NCI-H82 (cell line): Measurements from ENCODE around the gene IL4R.

Experiments used
- DNase-seq: peaks from one replicate; lab custom pipeline; 2025; lab: John Stamatoyannopoulos, UW

Gene IL4R

GRCh38 chr16:27315333-27316037, 1.7 kb downstream of the IL4R start:
- no peak for DNase-seq

DNA sequence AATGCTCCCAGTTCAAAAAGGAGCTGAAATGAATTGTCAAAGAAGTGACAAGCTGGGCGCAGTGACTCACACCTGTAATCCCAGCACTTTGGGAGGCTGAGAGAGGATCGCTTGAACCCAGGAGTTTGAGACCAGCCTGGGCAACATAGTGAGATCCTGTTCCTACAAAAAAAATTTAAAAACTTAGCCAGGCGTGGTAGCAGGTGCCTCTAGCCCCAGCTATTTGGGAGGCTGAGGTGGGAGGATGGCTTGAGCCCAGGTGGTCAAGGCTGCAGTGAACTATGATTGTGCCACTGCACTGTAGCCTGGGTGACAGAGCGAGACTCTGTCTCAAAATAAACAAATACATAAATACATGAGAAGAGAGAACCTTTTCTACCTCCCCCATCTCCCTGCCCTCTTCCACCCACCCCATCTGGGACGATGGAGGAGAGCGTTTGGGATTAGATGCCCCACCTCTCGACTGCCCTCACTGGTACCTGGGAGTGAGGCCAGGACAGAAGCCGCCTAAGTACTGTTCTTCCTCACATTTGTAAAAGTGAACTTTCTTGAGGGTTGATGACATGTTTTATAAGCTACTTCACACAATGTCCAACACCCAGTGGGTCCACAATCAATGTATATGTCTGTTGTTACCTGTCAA, 2.4 kb downstream of the IL4R start:
- DNase-seq = no peak

- no peak for DNase-seq
These were observed 3.5 kb downstream of the IL4R start for GRCh38 chr16:27317320-27317719.

DNA sequence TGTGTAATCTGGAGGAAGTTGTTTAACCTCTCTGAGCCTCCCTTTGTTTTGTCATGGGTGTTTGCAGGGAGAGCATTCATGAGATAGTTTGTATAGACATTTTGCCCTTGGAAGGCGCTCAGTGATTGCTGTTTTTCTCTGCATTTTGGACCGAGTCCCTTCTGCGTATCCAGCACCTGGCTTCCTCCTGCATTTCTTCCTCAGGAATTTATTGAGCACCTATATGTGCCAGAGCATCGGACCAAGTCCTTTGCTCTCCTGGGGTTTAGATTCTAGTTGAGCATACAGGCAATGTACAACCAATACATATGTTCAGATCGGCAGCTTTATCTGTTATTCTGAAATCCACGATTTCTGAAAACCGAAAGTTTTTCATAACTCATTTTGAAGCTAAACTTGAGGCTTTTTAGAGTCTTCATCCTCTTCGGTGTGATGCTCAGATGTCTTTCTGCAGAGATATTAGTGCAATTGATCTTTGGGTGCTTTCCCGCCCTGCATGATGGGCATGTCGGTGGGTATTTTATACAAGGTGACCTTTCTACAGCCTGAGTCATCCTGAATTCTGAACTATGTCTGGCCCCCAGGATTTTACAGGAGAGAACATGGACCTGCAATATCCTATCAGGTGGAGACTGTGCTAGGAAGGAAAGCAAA, 4.1 kb downstream of the IL4R start:
- DNase-seq = no peak

DNA sequence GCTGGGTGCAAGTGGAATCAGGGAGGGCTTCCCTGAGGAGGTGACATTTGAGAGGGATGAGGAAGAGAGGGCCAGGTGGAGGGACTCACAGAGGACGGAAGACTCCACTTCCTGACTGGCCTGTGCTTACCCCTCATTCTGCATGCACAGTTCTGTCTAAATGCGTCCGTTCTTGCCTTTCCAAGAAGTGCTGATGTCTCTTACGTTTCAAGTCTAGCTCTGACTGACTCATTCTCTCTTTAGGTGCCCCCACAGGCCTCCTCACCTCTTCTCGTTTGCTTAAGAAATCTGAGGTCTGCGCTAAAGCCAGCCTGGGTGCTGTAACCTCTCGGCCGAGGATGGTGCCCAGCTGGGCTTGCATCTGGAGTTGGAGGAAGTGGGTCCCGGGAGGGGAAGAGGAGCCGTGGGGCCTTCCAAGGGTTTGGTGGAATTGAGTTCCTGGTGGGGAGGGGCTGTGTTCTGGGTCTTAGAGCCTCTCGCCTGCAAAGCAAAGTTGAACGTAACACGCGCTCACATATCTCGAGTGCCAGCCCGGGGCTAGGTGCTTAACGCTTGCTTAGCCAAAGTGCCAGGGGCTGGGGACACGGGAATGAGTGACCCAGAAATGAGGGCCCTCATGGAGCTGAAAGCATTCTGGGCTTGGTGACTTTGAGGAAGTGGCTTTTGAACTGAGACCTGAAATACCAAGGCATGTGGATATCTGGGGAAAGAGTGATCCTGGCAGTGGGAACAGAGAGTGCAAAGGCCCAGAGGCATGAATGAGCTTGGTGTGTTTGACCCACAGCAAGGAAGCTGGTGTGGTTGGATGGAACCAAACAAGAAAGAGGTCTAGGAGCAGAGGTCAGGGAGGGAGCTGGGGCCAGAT, 4.8 kb downstream of the IL4R start:
- DNase-seq = no peak

- no peak for DNase-seq
These were observed 5.6 kb downstream of the IL4R start for GRCh38 chr16:27319257-27319965.

- DNase-seq = no peak
These were observed 6.7 kb downstream of the IL4R start for GRCh38 chr16:27320261-27321012.

DNA sequence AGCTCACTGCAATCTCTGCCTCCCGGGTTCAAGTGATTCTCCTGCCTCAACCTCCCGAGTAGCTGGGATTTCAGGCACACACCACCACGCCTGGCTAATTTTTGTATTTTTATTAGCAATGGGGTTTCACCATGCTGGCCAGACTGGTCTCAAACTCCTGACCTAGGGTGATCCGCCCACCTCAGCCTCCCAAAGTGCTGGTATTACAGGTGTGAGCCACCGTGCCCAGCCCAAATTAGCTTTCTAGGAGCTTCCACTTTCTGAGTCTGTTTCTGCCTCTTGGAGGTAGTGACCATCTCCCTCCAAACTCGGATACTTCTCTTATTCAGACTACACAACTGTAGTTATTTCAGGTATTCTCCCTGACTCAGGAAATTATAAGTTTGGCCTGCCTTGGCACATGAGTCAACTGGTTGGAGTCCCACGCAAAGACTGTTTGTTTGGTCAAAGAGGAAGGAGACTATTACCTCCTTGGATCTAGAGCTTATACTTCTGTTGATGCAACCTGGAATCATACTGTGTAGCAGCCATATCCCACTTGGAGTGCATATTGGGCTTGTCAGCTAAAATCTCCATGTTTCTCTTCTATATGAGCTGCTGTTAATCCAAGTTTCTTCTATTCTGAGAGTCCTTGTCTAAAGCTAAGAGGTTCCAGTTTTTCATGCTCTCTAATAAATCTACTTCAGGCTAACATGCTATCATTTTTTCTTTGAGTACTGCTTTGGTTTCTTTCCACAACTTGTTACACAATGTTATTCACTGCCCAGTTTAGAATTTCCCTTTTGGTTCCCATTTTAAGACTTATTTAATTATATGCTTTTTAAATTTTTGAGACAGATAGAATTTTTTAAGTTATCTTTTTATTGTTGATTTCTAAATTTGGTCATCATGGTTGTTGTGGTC, 7.5 kb downstream of the IL4R start:
- DNase-seq = no peak

DNA sequence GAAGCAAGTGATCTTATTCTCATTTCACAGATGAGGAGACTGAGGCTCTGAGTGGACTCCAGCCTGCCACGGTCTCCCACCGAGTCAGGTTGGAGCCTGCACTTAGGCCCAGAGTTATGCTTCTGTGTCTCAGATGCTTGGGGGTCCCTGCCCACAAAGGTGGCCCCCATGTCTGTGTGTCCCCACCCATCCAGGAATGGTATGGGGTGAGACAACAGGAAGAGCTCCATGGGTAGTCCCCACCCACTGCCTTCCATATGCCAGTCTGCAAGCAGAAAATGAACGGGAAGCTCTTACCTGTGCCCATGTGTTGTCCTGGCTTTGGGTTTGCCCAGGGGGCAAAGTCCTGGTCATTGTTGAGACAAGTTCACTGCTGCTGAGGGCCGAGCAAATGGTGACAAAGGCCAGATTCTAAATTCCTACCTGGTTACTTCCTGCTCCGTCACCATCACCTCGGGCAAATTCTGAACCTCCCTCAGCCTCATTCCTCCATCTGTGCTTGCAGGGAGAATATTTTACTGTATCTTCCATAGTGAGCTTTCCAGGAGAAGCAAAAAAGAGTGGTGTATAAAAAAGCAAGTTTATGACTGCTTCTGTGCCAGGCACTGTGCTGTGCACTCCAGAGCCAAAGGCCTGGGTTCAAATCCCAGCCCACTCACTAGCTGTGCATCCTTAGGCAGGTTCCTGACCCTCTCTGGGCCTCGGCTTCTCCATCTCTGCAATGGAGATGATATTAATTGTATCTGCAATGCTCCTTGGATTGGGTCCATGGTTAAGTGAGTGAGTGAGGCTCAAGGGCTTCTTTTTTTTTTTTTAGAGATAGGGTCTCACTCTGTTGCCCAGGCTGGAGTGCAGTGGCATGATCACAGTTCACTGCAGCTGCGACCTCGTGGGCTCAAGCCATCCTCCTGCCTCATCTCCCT, 9.3 kb downstream of the IL4R start:
- no peak for DNase-seq

DNA sequence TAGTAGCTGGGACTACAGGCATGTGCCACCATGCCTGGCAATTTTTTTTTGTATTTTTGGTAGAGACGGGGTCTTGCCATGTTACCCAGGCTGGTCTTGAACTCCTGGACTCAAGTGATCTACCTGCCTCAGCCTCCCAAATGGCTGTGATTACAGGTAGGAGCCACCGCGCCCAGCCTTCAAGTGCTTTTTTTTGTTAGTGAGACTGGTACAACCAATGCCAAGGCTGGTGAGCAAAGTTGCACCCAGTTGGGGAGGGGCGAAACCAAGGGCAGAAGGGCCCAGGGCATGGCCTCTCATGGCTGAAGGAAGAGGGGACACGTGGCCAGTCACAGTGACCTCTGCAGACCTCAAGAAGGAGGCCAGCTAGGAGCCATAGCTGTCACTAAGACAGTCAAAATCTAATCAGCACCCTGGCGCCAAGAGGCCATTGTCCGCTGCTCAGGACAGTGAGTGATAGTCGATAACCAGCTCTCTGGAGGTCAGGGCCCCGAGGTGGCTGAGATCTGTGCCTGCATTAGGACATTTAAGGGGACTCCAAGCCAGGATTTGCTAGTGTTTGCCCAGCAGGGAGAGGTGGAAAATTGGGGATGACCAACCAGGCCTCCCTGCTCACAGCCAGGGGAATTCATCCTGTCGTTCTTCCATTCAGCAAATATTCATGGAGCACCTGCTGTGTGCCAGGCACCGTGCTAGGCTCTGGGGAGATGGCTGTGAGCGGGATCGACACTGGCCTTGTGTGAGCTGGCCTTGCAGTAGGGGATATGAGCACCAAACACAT, 10.2 kb downstream of the IL4R start:
- DNase-seq = no peak

- peak; percentile 78 for DNase-seq
These were observed 11.1 kb downstream of the IL4R start for GRCh38 chr16:27324851-27325301.

- no peak for DNase-seq
These were observed 12.0 kb downstream of the IL4R start for GRCh38 chr16:27325736-27326135.

- no peak for DNase-seq
These were observed 12.5 kb downstream of the IL4R start for GRCh38 chr16:27326251-27326650.

- DNase-seq = peak; percentile 80
These were observed 13.2 kb downstream of the IL4R start for GRCh38 chr16:27326738-27327585.

GRCh38 chr16:27327586-27327915, 13.8 kb downstream of the IL4R start:
- no peak for DNase-seq

- DNase-seq = no peak
These were observed 15.2 kb downstream of the IL4R start for GRCh38 chr16:27328937-27329336.
